ENCODE data around the gene SLC30A4. TPM values are rescaled to one million over a fixed set of nuclear protein-coding genes. Genes with fewer than 3 reads are reported as not detected.
"Not testable (repeated sequence)": the region's sequence is repeated elsewhere in the genome, so short reads cannot be mapped to it uniquely, and the experiment has no call there.

The SLC30A4 gene
- total RNA-seq, 1 donor from 2014 or later = 5.7 TPM

DNA sequence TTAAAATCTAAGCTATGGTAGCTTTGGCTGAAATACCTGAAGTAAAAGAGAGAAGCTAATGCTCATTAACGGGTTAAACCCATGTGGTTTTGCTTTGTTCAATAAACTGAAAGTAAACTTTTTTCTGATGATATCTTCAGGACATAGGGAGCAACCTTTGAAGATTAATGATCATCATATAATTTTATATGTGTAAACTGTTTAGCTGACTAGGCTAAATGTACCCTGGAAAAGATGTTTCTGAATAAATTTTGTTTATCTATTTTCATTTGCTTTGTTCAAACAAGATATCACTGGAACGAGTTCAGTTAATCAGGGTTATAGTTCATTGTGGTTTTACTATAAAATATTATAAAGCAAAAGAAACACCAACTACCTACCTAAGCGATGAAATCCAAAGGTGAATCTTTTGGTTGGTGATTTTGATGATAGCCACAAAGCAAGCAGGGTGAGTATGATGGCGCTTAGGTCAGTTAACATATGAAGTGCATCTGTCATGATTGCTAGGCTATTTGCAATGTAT is 11.7 kb downstream of the SLC30A4 start:
- no peak for DNase-seq (ENCODE audit: low read depth, low spot score)

DNA sequence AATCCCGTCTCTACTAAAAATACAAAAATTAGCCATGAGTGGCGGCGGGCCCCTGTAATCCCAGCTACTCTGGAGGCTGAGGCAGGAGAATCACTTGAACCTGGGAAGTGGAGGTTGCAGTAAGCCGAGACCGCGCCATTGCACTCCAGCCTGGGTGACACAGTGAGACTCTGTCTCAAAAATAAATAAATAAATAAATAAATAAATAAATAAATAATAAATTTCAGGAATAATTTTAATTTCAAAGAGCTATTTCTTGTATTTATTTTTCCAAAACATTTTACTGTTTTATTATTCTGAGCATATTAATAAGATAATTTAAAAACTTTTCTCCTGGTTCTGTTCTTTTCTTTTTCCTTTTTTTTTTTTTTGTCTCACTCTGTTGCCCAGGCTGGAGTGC is 15.4 kb downstream of the SLC30A4 start:
- DNase-seq (ENCODE audit: low read depth, low spot score) = not testable (repeated sequence)

DNA sequence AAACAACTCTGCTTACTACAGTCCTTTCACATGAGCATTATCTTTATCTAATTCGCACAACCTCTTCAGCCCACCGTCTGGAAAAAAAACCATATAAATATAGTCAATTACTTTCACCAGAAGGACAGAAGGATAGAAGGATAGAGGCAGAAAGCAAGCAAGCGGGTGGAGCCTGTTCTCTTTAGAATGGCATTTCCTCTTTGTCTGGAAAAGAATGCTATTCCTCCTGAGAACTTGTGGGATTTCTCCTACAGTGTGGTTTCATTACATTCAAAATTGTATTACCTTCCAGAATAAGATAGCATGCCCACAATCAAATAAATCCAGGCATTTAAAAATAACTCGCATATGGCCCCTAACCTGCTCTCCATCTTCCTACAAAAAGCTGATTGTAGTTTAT is 23.1 kb downstream of the SLC30A4 start:
- no peak for DNase-seq (ENCODE audit: low read depth, low spot score)

DNA sequence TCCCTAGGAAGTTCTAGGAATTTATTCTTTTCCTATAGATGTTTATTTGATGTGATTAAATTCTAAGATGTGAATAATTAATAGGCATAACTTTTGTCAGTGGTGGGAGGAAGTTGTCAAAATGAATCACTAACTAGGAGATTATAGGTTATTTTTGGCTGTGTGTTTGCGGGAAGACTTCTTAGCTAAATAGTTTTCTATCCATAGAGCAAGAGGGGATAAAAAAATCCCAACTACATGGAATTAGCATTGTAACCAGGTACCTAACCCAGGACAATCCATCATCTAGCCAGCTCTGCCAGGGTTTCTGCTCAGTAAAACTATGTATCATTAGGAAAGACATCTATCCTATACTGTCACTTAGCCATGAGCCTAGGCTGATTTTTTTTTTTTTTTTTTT is 23.9 kb downstream of the SLC30A4 start:
- no peak for DNase-seq (ENCODE audit: low read depth, low spot score)

DNA sequence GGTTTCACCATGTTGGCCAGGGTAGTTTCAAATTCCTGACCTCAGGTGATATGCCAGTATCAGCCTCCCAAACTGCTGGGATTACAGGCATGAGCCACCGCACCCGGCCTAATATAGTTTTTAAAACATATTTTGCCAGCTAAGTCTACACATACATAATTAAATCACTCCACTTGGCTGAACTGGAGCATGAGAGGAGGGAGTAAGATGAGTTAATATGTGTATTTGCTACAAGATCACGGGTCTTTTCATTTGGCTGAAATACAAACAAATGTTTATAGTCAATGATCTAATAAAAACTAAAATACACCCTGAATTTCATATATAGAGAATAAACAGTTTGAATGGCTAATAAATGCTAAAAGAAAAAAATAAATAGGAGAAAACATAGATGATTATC is 25.3 kb downstream of the SLC30A4 start:
- no peak for DNase-seq (ENCODE audit: low read depth, low spot score)

DNA sequence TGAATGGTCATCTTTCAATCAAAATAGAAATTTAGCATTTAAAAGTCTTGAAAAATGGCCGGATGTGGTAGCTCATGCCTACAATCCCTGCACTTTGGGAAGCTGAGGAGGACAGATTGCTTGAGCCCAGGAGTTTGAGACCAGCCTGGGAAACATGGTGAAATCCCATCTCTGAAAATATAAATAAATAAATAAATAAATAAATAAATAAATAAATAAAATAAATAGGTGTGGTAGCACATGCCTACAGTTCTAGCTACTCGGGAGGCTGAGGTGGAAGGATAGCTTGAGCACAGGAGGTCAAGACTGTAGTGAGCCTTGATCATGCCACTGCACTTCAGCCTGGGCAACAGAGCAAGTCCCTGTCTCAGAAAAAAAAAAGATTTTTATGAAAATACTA is 25.9 kb downstream of the SLC30A4 start:
- no peak for DNase-seq (ENCODE audit: low read depth, low spot score)

DNA sequence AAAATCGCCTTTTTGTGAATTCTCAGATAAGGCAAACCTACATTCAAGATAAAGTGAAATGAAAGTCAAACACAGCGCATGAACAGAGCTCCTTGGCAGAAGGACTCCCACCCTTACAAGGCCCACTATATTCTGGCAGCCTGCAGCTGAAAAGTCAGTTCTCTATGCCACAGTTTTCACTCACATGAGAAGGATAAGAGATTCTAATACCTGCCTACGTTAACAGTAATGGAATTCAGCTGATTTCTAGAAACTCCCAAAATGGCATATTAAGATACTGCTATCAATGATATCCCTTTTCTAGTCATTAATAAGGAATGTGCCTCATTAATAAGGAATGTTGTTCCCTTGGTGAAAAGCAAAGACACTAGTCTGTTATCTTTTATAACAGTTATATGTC is 27.0 kb downstream of the SLC30A4 start:
- no peak for DNase-seq (ENCODE audit: low read depth, low spot score)

DNA sequence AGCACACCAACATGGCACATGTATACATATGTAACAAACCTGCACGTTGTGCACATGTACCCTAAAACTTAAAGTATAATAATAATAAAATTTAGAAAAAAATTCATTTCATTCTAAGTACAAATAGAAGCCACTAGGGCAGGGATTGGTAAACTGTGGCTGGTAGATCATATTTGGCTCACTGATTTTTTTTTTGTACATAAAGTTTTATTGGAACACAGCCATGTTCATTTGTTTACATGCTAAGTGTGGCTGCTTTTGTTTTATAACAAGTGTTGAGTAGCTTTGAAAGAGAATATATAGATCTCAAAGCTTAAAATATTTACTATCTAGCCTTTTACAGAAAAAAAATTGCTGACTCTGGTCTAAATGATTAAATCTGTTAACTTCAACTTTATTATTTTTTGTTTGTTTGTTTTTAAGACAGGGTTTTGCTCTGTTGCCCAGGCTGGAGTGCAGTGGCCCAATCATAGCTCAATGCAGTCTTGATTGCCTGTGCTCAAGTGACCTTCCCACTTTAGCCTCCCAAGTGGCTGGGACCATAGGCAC is 32.8 kb downstream of the SLC30A4 start:
- DNase-seq (ENCODE audit: low read depth, low spot score) = no peak

DNA sequence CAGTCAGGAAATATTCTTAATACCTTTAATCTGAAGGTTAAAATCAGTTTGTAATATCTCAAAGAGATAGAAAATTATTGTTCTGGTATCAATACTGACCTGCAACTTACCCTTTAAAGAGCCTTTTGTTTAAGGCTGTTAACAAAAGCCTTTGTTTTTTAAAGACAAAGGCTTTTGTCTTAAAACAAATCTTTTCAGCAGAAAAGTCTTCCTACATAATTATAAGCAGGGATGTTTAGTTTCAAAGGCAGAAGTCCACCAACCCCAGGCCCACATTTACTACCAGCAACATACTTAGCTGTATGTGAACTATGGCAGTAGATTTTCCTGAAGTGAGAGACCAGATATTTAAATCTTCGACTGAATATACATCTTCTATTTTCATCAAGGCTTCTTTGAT is 36.2 kb downstream of the SLC30A4 start:
- no peak for DNase-seq (ENCODE audit: low read depth, low spot score)

DNA sequence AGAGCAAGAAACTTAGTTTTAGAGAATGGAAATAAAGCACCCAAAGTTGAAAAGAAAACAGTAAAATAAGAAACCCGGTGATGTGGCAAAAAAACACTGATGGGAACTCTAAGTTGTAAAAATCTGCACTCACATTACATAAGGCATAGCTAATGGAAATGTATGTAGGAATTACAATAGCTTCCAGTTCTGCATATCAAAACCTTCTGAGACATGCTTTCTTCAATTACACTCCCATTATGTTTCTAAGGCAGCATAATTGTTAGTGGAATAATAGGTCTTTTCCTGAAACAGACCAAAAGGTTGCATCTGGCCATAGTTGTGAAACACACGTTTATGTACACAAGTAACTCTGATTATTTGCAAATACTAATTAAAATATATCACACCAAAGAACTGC is 41.4 kb downstream of the SLC30A4 start:
- no peak for DNase-seq (ENCODE audit: low read depth, low spot score)

DNA sequence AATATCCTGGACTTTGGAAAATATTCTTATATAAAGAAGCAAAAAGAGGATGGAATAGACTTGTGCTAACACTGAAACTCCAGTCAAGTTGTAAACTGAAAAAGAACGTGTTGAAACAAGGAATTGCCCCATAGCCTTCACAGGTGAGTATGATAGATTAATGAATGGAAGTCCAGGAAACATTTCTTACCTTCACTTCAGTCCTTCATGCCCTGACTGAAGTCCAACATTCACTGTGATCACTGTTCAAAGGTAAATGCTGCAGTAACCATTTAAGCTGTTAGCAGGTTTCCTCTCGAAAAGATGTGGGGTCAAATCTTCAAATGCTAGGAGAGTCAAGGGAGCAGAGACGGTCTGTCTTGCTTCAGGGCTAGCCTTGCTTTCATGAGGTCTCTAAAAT is 46.1 kb downstream of the SLC30A4 start:
- DNase-seq (ENCODE audit: low read depth, low spot score) = no peak

DNA sequence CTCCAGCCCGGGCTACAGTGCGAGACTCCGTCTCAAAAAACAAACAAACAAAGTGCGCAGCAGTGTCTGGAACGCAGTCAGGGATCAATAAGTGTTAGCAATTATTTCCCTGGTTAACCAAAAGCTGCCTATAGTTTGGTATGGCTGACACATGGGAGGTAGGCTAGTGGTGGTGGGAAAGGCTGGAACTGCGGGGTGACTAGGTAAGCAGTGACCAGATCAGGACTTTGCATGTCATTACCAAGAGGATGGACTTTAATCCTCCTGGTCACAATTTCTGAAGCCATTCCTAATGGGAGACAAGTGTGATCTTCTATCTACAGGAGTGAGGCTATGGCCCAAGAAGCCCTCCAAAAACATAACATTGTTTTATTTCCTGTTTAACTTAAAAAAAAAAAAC is 47.8 kb downstream of the SLC30A4 start:
- DNase-seq (ENCODE audit: low read depth, low spot score) = no peak

DNA sequence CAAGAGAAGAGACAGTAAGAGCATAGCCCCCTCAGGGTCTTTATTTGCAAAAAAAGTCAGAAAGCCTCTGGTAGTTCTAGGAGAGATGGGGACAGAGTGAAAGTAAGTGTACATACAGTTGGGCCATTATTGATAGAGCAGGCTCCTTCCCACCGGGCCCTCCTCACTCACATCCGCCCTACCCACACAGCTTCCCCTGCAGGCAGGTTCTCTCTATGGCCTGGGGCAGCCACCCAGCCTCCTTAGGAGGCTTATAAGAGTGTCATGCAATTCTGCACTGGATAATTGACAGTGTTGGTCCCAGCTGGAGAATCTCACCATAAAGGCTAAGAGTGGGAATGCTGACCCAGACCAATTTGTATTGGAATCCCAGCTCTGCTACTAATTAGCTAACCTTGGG is 49.5 kb downstream of the SLC30A4 start:
- DNase-seq (ENCODE audit: low read depth, low spot score) = no peak

DNA sequence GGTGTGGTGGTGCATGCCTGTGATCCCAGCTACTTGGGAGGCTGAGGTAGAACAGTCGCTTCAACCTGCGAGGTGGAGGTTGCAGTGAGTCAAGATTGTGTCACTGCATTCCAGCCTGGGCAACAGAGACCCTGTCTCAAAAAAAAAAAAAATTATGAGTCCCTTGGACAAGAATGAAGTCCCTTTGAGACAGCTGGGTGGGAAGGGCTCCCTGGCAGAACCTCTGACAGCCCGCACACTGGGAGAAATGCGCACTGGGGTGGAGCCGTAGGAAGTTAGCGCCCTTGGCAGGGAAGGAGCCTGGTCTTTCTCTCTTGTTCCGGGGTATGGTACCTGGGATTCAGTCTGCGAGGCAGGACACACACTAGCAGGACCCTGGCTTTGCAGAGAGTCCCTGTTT is 51.4 kb downstream of the SLC30A4 start:
- no peak for DNase-seq (ENCODE audit: low read depth, low spot score)

DNA sequence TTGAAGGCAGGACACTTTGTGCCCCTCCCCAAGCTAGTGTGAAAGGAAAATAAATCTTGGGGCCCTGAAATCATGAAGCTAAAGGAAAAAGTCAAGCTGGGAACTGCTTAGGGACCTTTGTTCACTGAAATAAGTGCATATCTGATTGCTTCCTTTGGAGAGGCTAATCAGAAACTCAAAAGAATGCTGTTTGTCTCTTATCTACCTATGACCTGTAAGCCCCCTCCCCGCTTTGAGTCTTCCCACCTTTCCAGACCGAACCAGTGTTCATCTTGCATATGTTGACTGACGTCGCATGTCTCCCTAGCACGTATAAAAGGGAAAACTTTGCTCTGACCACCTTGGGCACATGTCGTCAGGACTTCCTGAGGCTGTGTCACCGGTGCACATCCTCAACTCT is 53.1 kb downstream of the SLC30A4 start:
- no peak for DNase-seq (ENCODE audit: low read depth, low spot score)

DNA sequence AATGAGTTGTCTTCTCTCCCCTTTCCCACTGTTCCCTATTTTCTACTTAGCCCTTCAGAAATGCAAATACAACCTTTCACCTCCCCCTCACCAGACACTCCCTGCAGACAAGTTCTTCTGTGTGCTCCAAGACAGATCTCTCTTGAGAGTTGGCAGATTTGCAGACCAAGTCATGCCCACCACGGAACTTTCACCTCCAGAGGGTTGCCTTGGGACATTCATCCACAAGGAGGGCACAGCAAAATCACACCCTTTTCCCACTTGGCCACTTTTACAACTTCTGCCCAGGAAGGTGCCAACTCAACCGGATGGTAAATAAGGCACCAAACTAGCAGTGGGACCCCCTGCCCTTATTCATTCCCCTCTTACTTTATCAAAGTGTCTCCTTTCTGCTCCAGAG is 53.5 kb downstream of the SLC30A4 start:
- DNase-seq (ENCODE audit: low read depth, low spot score) = no peak

DNA sequence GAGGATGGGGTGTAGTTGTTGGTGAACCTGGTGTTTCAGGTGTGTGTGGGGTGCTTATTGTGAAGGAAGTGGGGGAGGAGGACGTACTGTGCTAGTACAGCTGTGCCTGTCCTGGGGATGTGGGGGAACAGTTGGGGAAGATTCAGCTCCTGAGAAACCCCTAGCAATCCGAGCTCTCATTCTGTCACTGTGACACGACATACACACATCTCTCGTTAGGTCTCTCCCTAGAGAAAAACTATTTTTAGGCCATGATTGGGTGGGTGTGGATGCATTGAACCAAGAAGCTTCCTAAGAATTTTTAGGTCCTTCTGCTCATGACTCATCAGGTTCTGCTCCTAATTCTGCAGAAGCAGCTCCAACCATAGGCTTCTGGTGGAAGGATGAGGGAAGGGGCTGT is 54.3 kb downstream of the SLC30A4 start:
- no peak for DNase-seq (ENCODE audit: low read depth, low spot score)

DNA sequence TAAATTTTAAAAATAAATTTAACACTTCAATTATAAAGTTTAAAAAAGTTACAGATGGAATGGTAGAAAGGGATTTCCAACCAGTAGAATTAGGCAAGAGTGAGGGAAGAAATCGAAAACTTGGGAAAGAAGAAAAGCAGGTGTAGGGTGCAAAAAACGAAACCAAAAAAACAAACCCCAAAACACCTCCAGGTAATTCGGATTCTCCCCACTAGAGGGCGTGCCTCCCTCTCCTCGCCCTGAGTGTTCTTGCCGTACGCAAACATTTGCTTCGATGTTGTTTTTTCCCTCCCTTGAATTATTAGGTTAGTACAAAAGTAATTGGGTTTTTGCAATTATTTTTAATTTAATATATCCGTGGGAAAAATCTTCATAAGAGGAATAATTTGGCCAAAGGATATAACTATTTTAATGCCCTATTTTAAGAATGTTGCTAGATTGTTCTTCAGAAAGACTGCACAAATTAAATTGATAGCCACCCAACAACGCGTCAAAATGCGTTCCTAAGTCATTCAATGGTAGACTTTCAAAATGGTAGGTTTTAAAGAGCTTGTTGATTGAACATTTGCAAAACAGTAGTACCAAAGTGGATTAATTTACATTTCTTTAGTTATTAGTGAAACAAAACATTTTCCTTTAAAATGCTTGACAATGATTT is 63.7 kb downstream of the SLC30A4 start:
- no peak for DNase-seq (ENCODE audit: low read depth, low spot score)

DNA sequence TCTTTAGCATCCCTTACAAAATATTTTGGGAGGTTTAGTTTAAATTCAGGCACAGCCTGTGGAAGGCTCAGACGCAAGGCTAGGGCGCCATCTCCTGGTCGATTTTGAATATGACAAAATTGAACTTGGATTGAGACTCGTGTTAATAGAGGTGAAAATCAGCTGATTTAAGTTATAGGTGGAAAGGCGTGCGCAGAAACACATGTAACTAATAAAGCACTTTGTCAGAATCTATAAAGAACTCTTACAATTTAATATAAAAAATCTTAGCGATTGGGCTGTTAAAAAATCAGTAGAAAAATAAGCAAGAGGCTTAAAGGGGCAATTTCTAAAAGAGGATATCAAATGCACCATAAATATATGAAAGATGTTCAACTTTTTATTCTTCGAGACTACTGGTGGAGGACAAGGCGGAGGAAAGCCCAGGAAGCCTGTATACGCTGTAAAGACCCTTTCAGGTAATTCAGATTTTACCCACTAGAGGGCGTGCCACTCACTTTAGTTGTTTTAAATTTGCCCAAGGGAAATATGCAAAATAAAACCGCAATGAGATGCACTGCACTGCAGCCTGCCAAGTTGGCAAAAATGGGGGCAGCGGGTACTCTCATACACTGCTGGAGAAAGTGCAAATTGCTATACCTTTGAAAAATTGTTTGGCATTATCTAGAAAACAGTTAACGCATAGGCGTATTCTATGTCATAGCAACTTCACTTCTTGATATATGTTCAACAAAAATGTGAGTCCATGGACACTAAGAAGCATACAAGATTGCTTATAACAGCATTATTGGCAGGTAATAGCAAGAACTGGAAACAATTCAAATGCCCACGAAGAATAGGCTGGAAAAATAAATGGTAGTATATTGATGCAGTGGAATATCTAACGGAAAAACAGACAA is 64.7 kb downstream of the SLC30A4 start:
- no peak for DNase-seq (ENCODE audit: low read depth, low spot score)

DNA sequence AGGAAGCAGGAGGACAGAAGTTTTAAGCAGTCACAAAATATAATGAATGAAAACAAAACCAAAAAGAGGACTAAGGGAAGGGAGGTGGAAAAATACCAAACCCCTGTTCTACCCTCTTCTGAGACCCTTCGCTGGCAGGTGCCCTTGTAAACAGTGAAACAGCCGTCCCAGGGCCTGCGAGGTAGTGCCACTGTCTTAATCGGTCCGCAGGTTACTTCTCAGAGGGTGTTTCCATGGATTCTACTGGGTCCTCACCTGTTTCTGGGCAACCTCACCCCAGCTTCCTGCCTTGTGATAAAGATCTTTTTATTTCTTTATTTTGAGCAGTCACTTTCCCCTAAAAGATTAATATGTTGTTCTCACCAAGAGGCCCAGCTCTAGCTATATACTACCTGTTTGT is 65.3 kb downstream of the SLC30A4 start:
- no peak for DNase-seq (ENCODE audit: low read depth, low spot score)

DNA sequence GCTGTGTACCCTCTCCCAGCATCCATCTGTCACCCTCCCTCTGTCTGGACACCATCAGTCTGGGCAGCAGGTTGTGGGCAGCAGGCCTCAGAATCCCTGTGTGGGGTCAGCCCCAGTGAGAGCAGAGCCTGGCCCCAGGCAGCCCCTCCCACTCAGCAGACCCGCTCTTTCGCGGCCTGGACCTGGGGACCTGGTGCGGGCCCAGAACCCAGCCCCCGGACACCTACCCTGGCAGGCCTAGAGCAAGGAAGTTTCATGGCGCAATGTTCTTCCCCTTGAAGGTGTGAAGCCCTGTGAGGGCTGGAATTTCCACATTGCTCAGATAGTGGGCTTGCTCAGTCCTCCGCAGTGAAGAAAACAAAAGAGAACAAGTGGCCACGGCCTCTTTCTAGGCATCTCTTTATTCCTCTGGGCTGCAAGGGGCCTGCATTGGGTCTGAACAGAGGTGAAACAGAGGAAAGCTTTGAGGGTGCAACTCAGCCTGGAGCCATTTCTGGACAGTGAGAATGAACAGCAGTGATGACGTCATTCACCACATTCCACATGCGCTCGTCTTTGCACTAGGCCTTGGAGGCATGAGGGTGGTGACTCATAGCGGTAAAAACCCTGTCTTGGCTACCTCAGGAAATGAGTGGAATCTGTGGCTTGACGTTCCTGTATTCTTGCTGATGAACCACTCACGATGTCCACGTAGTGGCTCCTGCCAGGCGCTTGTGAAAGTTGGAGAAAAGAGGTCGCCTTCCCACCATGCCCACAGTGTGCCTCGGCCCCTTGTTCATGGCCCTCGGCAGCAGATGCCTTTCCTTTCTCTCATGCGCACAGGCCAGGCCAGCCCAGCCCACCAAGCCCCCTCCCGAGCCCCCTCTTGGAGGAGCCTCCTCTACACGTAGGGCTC is 66.1 kb downstream of the SLC30A4 start:
- DNase-seq (ENCODE audit: low read depth, low spot score) = peak; percentile 87
